Measurements from ENCODE around the gene ACTR1A.
A peak's percentile ranks its signal among the peaks of the same experiment; 100 is the strongest.

The ACTR1A gene

DNA sequence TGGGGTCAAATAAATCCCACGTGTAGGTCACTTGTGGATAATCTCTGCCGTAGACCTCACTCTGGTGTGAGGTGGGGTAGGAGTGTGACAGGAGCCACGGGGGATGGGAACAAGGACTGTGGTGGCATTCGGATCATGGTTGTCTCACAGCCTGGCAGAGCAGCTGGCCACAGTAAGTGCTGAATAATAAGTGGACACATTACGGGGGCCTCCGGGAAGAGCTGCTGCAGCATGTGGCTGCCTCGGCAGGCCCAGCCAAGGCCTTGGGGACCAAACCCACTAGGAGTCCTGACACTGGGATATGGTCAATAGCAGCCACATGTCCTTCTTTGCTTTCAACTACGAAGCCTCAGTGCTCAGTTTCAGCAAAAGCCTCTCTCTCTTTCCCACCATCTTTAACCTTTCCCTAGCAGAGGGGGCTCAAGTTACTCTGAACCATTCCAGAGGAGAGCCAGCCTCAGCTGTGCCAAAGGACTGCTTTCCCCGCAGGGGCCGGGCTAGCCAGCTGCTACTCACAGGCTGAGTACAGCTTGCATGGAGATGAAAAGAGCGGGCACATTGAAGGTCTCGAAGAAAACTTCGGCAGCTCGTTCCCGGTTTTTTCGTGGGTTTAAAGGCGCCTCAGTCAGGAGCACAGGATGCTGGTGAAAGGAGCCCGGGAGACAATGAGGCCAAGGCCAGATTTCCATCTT is 17.3 kb downstream of the ACTR1A start:
- DNase-seq (ENCODE audit: low read depth) = no peak

DNA sequence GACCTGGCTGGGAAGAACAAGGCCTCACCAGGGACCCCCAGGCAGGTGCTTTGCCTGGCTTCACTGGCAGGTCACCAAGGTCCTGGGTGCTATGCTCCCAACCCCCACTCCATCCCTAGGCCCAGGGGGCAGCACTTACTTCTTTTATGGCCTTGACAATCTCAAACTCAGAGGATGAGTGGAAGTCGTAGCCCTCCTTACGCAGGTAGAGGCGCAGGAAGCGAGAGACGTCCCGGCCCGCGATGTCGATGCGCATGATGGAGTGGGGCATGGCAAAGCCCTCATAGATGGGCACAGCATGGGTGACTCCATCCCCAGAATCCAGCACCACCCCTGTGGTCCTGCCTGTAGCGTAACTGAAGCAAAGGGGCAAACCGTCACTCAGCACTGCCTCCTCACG is 18.5 kb downstream of the ACTR1A start:
- no peak for DNase-seq (ENCODE audit: low read depth)

DNA sequence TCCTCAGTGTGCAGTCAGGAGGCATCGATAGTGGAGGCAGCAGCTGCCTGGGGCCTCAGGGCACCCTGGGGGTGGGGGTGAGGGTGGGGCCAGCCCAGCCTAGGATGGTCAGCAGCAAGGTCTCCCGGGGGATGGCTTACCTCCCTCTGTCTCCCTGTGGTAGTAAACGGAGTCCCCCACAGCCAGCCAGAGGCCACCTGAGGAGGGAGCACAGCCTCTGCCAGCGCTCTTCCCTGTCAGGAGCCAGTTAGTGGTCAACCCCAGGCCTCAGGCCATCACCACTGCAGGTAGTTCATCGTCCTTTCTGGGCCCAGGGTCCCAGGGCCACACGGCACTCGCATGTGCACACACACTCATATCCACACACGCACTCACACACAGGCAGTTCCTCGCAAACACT is 22.1 kb downstream of the ACTR1A start:
- DNase-seq (ENCODE audit: low read depth) = no peak

GRCh38 chr10:102479651-102480050 is 22.9 kb downstream of the ACTR1A start:
- no peak for DNase-seq (ENCODE audit: low read depth)

DNA sequence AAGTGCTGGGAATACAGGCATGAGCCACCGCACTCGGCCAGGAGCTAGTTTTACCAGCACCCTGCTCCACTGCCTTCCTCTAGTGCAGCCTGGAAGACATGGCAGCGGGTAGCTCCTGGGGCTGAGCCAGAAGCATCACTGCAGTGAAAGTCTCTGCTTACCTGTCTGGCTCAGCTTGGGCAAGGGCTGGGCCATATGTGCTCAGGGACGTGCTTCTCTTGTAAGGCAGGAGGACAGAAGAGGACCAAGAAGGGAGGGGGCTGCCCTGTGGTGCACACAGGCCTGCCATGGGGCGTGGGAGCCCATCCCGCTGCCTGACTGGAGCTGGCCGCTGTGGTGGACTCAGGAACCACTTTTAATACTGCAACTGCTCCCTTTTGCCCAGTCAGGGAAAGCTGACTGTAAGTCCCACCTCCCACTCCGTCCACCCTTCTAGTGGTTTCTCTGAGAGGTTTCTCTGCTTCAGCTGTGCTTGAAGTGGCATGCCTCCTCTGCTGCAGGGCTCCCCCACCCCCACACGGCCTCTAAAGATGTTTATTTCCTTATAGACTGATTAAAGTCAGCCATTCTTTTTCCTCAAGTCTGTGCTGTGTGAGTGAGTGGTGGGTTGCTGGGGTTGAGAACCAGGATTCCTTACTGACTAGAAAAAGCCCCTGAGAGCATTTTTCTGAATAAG is 25.9 kb downstream of the ACTR1A start:
- DNase-seq (ENCODE audit: low read depth) = no peak

- no peak for DNase-seq (ENCODE audit: low read depth)
These were observed 27.0 kb downstream of the ACTR1A start for GRCh38 chr10:102475451-102476040.

- no peak for DNase-seq (ENCODE audit: low read depth)
These were observed 28.8 kb downstream of the ACTR1A start for GRCh38 chr10:102473445-102474331.

DNA sequence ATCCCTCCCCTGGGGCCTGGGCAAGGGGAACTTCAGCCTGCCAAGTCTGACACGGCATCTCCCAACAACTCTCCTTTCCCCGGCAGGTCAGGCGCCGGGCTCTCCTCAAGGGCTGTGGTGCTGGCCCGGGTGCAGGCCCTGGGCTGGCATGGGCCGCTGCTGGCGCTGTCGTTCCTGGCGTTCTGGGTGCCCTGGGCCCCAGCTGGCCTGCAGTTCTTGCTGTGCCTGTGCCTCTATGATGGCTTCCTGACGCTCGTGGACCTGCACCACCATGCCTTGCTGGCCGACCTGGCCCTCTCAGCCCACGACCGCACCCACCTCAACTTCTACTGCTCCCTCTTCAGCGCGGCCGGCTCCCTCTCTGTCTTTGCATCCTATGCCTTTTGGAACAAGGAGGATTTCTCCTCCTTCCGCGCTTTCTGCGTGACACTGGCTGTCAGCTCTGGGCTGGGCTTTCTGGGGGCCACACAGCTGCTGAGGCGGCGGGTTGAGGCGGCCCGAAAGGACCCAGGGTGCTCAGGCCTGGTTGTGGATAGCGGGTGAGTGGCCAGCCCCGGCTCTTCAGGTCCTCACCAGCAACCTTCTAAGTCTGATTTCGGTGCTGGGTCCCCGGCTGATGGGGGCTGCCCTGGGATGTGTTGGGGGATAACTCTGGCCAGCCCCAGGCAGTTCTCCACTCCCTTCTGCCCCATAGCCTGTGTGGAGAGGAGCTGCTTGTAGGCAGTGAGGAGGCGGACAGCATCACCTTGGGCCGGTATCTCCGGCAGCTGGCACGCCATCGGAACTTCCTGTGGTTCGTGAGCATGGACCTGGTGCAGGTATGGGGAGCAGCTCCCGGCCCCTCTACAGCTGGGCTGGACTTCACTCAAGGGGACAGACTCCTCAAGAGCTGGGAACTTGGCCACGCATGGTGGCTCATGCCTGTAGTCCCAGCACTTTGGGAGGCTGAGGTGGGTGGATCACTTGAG is 31.6 kb downstream of the ACTR1A start:
- no peak for DNase-seq (ENCODE audit: low read depth)

DNA sequence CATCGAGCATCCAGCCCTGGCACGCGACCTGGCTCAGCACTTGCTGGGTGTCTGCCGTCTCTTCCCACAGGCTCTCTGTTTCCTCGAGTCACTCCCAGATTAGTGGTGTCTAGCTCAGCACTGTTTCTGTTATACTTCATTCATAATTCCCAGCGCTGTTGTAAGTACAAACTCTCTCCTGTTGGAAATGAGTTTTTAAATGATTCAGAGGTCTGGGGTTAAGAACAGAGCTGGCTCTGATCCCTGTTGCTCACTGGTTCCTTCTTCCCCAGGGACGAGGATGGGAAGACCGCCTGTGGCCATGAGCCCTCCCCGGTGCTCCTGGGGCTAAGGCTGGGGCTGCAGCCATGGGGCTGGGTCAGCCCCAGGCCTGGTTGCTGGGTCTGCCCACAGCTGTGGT is 33.8 kb downstream of the ACTR1A start:
- DNase-seq (ENCODE audit: low read depth) = no peak

DNA sequence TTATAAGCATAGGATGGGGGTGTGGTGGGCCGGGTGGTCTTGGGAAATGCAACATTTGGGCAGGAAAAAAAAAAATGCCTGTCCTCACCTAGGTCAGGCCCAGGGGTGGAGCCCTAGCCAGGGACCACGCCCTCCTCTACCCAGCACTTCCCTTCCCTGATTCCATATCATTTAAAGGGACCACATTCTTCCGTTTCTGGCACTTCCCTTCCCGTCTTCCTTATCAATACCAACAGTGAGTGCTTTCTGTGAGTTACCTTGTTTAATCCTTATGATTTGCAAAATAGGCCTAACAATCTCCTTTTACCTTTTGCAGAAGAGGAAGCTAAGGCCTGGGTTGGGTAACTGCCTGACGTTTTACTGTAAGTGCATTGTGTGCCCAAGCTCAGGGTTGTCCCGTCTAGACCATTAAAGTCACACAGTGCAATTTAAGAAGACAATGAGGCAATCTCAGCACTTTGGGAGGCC is 34.5 kb downstream of the ACTR1A start:
- no peak for DNase-seq (ENCODE audit: low read depth)

GRCh38 chr10:102467318-102467717 is 35.2 kb downstream of the ACTR1A start:
- no peak for DNase-seq (ENCODE audit: low read depth)

GRCh38 chr10:102465466-102465865 is 37.0 kb downstream of the ACTR1A start:
- no peak for DNase-seq (ENCODE audit: low read depth)

- no peak for DNase-seq (ENCODE audit: low read depth)
These were observed 38.5 kb downstream of the ACTR1A start for GRCh38 chr10:102463983-102464382.

- DNase-seq (ENCODE audit: low read depth) = no peak
These were observed 39.9 kb downstream of the ACTR1A start for GRCh38 chr10:102462512-102463054.

GRCh38 chr10:102461187-102462054 is 41.1 kb downstream of the ACTR1A start:
- DNase-seq (ENCODE audit: low read depth) = peak; percentile 91

- no peak for DNase-seq (ENCODE audit: low read depth)
These were observed 41.7 kb downstream of the ACTR1A start for GRCh38 chr10:102460836-102461186.

DNA sequence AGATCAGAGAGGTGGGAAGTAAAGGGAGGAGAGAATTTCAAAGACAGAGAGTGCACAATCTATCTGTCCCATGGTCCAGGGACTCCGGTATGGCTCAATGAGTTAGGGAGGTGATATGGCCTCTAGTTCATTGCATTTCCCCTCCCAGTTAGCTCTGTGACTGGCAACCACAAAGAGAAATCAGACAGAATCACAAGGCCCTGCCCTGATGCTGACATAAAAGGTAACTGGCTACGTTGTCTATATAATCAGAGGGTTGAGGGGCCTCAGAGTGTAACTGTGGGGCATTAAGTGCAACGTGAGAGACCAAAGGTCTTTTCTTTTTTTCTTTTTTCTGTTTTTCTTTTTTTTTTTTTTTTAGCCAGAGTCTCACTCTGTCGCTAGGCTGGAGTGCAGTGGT is 43.9 kb downstream of the ACTR1A start:
- no peak for DNase-seq (ENCODE audit: low read depth)

- DNase-seq (ENCODE audit: low read depth) = no peak
These were observed 44.8 kb downstream of the ACTR1A start for GRCh38 chr10:102457591-102458150.

- no peak for DNase-seq (ENCODE audit: low read depth)
These were observed 46.5 kb downstream of the ACTR1A start for GRCh38 chr10:102455893-102456471.
